OCI-LY1 (cell line): Measurements from ENCODE around the gene NUF2.

Experiments used
- CTCF ChIP-seq: fragments of 200-600 bp; sonication (generic), shearing (Covaris generic); IDR thresholded peaks from 2 replicates; pipeline ENCODE4 v1.5.1; 2017; ENCODE audit warnings: mild to moderate bottlenecking, antibody characterized with exemption, low read length, moderate library complexity, mixed read lengths
- EZH2 ChIP-seq: fragments of 200-600 bp; sonication (generic), shearing (Covaris generic); IDR thresholded peaks from 2 replicates; pipeline ENCODE4 v1.8.0; 2017; ENCODE audit warnings: borderline replicate concordance, mixed run types, mild to moderate bottlenecking, antibody characterized with exemption, low read length, moderate library complexity, mixed read lengths

- TF ChIP-seq CTCF (no peak), EZH2 (no peak)
Measured at GRCh38 chr1:163372576-163372975, 50.8 kb downstream of the NUF2 start.
